PFSK-1 (cell line): ENCODE measurements around the gene ZBTB8A.

Source experiments
- FOXP2 ChIP-seq: optimal IDR thresholded peaks from 2 replicates; pipeline ENCODE3; 2011; ENCODE audit warnings: borderline replicate concordance, control low read depth, inconsistent platforms; ENCODE audit not compliant: insufficient read depth; ENCODE audit errors: extremely low read length, extremely low read depth
- POLR2AphosphoS5 ChIP-seq: IDR thresholded peaks from 2 replicates; pipeline ENCODE4 v1.6.1; 2012; ENCODE audit warnings: low read depth, mild to moderate bottlenecking, control low read depth, low read length, moderate library complexity
- SIN3A ChIP-seq: IDR thresholded peaks from 2 replicates; pipeline ENCODE4 v1.6.1; 2012; ENCODE audit warnings: mild to moderate bottlenecking, low read length, moderate library complexity, borderline replicate concordance; ENCODE audit not compliant: insufficient read depth
- TAF1 ChIP-seq: IDR thresholded peaks from 2 replicates; pipeline ENCODE4 v1.6.1; 2012; ENCODE audit warnings: low read length, control low read depth, borderline replicate concordance; ENCODE audit not compliant: insufficient read depth
- TF ChIP-seq, protein P1 (sequence below), 2 experiments: IDR thresholded peaks; 2 replicates each; pipeline versions ENCODE4 v1.6.1 to v1.8.0; 2011 to 2012; ENCODE audit warnings: low read depth in 2 of 2, low read length in 2 of 2, control low read depth in 1 of 2, inconsistent platforms in 1 of 2, mild to moderate bottlenecking in 1 of 2, moderate library complexity in 1 of 2; ENCODE audit not compliant: insufficient read depth in 1 of 2

ZBTB8A gene

DNA sequence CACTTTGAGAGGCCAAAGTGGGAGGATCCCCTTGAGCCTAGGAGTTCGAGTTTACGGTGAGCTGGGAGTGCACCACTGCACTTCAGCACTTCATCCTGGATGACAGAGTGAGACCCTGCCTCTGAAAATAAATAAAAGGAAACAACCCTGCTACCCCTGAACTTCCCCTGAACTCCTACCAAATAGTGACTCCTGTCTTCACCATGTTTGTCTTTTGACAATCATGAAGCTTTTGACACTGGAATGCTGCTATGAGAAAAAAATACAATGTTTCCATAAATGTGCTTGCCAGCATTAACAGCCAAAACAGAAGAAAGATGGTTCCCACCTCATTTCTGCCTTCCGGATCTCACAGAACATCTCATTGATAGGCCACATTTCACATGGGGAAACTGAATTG, 10.4 kb downstream of the ZBTB8A start:
- TF ChIP-seq TAF1 (no peak), FOXP2 (no peak), SIN3A (no peak), POLR2AphosphoS5 (no peak)
- TF ChIP-seq, protein P1, sequence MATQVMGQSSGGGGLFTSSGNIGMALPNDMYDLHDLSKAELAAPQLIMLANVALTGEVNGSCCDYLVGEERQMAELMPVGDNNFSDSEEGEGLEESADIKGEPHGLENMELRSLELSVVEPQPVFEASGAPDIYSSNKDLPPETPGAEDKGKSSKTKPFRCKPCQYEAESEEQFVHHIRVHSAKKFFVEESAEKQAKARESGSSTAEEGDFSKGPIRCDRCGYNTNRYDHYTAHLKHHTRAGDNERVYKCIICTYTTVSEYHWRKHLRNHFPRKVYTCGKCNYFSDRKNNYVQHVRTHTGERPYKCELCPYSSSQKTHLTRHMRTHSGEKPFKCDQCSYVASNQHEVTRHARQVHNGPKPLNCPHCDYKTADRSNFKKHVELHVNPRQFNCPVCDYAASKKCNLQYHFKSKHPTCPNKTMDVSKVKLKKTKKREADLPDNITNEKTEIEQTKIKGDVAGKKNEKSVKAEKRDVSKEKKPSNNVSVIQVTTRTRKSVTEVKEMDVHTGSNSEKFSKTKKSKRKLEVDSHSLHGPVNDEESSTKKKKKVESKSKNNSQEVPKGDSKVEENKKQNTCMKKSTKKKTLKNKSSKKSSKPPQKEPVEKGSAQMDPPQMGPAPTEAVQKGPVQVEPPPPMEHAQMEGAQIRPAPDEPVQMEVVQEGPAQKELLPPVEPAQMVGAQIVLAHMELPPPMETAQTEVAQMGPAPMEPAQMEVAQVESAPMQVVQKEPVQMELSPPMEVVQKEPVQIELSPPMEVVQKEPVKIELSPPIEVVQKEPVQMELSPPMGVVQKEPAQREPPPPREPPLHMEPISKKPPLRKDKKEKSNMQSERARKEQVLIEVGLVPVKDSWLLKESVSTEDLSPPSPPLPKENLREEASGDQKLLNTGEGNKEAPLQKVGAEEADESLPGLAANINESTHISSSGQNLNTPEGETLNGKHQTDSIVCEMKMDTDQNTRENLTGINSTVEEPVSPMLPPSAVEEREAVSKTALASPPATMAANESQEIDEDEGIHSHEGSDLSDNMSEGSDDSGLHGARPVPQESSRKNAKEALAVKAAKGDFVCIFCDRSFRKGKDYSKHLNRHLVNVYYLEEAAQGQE (IDR thresholded peaks at IDR 0.05; ENCODE audit: insufficient read depth in 1 of 2, low read depth in 2 of 2, low read length in 2 of 2): no peak

DNA sequence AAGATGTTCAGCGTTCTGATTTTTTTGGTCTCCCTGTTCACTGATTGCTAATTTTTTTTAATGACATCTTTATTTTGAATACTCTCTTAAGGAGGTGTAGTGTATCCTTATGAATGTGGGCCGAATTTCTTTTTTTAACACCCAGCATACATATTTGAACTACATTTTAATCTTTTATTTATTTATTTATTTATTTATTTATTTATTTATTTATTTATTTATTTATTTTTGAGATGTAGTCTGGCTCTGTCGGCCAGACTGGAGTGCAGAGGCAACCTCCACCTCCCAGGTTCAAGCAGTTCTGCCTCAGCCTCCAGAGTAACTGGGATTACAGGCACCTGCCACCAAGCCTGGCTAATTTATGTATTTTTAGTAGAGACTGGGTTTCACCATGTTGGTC, 15.1 kb downstream of the ZBTB8A start:
- no peak for TF ChIP-seq FOXP2
- TF ChIP-seq TAF1: no peak
- no peak for TF ChIP-seq POLR2AphosphoS5
- TF ChIP-seq, protein P1 (IDR thresholded peaks at IDR 0.05; ENCODE audit: insufficient read depth in 1 of 2, low read depth in 2 of 2, low read length in 2 of 2): no peak
- TF ChIP-seq SIN3A: no peak

DNA sequence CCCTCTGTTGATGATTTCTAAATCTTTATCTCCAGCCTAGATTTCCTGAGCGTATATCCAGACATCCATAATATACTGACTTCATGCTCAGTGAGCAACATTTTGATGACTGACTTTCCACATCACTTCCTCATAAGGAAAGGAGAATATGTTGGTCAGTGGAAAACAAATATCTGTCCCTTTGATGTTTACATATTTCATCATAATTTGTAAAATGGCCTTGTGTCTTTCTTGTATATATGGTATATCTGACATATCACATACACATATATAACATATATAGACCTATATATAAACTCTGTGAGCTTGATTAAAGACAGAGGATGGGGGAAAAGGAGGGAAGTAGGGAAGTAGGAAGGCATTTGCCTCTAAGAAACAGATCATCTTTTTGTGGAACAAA, 18.6 kb downstream of the ZBTB8A start:
- TF ChIP-seq FOXP2: no peak
- TF ChIP-seq, protein P1 (IDR thresholded peaks at IDR 0.05; ENCODE audit: insufficient read depth in 1 of 2, low read depth in 2 of 2, low read length in 2 of 2): no peak
- no peak for TF ChIP-seq TAF1
- TF ChIP-seq POLR2AphosphoS5: no peak
- TF ChIP-seq SIN3A: no peak

DNA sequence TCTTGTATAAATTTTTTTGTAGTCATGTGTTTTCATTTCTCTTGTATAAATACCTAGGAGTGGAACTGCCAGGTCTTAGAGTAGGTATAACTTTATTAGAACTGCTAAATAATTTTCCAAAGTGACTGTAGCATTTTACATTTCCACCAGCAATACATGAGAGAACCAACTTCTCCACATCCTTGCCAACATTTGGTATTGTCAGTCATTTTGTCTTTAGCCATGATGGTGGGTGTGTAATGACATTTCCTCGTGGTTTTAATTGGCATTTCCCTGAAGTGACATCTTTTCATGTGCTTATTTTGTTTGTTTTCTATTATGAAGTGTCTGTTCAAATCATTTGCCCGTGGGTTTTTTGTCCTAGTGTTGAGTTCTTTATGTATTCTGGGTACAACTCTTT, 29.7 kb downstream of the ZBTB8A start:
- no peak for TF ChIP-seq POLR2AphosphoS5
- no peak for TF ChIP-seq SIN3A
- TF ChIP-seq, protein P1 (IDR thresholded peaks at IDR 0.05; ENCODE audit: insufficient read depth in 1 of 2, low read depth in 2 of 2, low read length in 2 of 2): no peak
- no peak for TF ChIP-seq FOXP2
- TF ChIP-seq TAF1: no peak
